Mesenchymal stem cell (in vitro differentiated cells and primary cell): ENCODE results near the gene PCK2.
"Not testable (repeated sequence)": the region's sequence is repeated elsewhere in the genome, so short reads cannot be mapped to it uniquely, and the experiment has no call there.

ENCODE experiments used
- DNase-seq: peaks from one replicate; pipeline ENCODE4 v3.0.0-alpha.2; 2013
- H2AFZ ChIP-seq: one replicate; pipeline ENCODE4 v1.6.1; 2013; ENCODE audit warnings: low read depth, mild to moderate bottlenecking, control low read depth, inconsistent platforms, low read length, moderate library complexity
- H2AK5ac ChIP-seq: 2 replicates; pipeline ENCODE4 v1.6.1; 2013; ENCODE audit warnings: low read length, moderate library complexity, mild to moderate bottlenecking, inconsistent platforms; ENCODE audit not compliant: severe bottlenecking
- H2BK120ac ChIP-seq: one replicate; pipeline ENCODE4 v1.6.1; 2013; ENCODE audit warnings: low read depth, mild to moderate bottlenecking, inconsistent platforms, low read length, moderate library complexity
- H2BK12ac ChIP-seq, 2 experiments: one replicate each; pipeline ENCODE4 v1.6.1; 2013; ENCODE audit warnings: inconsistent platforms in 2 of 2, low read length in 2 of 2, mild to moderate bottlenecking in 2 of 2, moderate library complexity in 2 of 2, control low read depth in 1 of 2
- H2BK15ac ChIP-seq: one replicate; pipeline ENCODE4 v1.6.1; 2013; ENCODE audit warnings: mild to moderate bottlenecking, low read depth, inconsistent platforms; ENCODE audit not compliant: poor library complexity, severe bottlenecking
- H2BK5ac ChIP-seq: 2 replicates; pipeline ENCODE4 v1.6.1; 2013; ENCODE audit warnings: low read depth, mild to moderate bottlenecking, low read length, control low read depth, inconsistent platforms; ENCODE audit not compliant: poor library complexity, severe bottlenecking
- H3K14ac ChIP-seq, 2 experiments: one replicate each; pipeline ENCODE4 v1.6.1; 2013; ENCODE audit warnings: inconsistent platforms in 2 of 2, low read length in 2 of 2, control low read depth in 1 of 2, mild to moderate bottlenecking in 1 of 2, moderate library complexity in 1 of 2
- H3K18ac ChIP-seq, 2 experiments: one replicate each; pipeline ENCODE4 v1.6.1; 2013; ENCODE audit warnings: inconsistent platforms in 2 of 2, low read length in 2 of 2, control low read depth in 1 of 2, low read depth in 1 of 2, mild to moderate bottlenecking in 1 of 2
- H3K23ac ChIP-seq, 2 experiments: one replicate each; pipeline ENCODE4 v1.6.1; 2013; ENCODE audit warnings: inconsistent platforms in 2 of 2, low read length in 2 of 2, mild to moderate bottlenecking in 2 of 2, moderate library complexity in 2 of 2, control low read depth in 1 of 2
- H3K27ac ChIP-seq: 2 replicates; pipeline ENCODE4 v1.5.1; 2013; ENCODE audit warnings: mild to moderate bottlenecking, moderate library complexity, low read length, control low read depth, inconsistent platforms; ENCODE audit not compliant: poor library complexity, severe bottlenecking
- H3K27me3 ChIP-seq, 2 experiments: 2 replicates each; pipeline versions ENCODE4 v1.6.1 to v1.7.0; 2013; ENCODE audit warnings: low read length in 2 of 2, mild to moderate bottlenecking in 2 of 2, moderate library complexity in 2 of 2, control low read depth in 1 of 2, inconsistent platforms in 1 of 2; ENCODE audit not compliant: control insufficient read depth in 1 of 2, insufficient read depth in 1 of 2
- H3K36me3 ChIP-seq, 2 experiments: 2 replicates each; pipeline versions ENCODE4 v1.6.1 to v1.7.0; 2013; ENCODE audit warnings: low read length in 2 of 2, control low read depth in 1 of 2, inconsistent platforms in 1 of 2, low read depth in 1 of 2, mild to moderate bottlenecking in 1 of 2; ENCODE audit not compliant: insufficient read depth in 2 of 2, control insufficient read depth in 1 of 2
- H3K4ac ChIP-seq, 2 experiments: one replicate each; pipeline ENCODE4 v1.6.1; 2013; ENCODE audit warnings: inconsistent platforms in 2 of 2, low read length in 2 of 2, mild to moderate bottlenecking in 2 of 2, moderate library complexity in 2 of 2, control low read depth in 1 of 2, low read depth in 1 of 2
- H3K4me1 ChIP-seq: 2 replicates; pipeline ENCODE4 v1.6.1; 2013; ENCODE audit warnings: low read depth, low read length, control low read depth; ENCODE audit not compliant: control insufficient read depth, insufficient read depth
- H3K4me2 ChIP-seq: 2 replicates; pipeline ENCODE4 v1.6.1; 2013; ENCODE audit warnings: low read length, mild to moderate bottlenecking, inconsistent platforms; ENCODE audit not compliant: poor library complexity, severe bottlenecking
- H3K4me3 ChIP-seq, 2 experiments: 2 replicates each; pipeline versions ENCODE4 v1.5.1 to v1.7.0; 2013; ENCODE audit warnings: low read length in 2 of 2, mild to moderate bottlenecking in 2 of 2, control low read depth in 1 of 2, low read depth in 1 of 2; ENCODE audit not compliant: insufficient read depth in 1 of 2
- H3K79me1 ChIP-seq: replicated peaks from 2 replicates; pipeline ENCODE4 v1.6.1; 2013; ENCODE audit warnings: mild to moderate bottlenecking, control low read depth, low read length, inconsistent platforms; ENCODE audit not compliant: poor library complexity, severe bottlenecking
- H3K9ac ChIP-seq: 2 replicates; pipeline ENCODE4 v1.7.0; 2013; ENCODE audit warnings: mild to moderate bottlenecking, low read length, moderate library complexity
- H3K9me3 ChIP-seq: 2 replicates; pipeline ENCODE4 v1.7.0; 2013; ENCODE audit warnings: mild to moderate bottlenecking, low read length; ENCODE audit not compliant: control insufficient read depth
- H4K8ac ChIP-seq: one replicate; pipeline ENCODE4 v1.6.1; 2013; ENCODE audit warnings: inconsistent platforms, mild to moderate bottlenecking, low read length, moderate library complexity
- H4K91ac ChIP-seq: one replicate; pipeline ENCODE4 v1.6.1; 2013; ENCODE audit warnings: mild to moderate bottlenecking, low read length, inconsistent platforms
- WGBS: methylation state at CpG from one replicate; pipeline ENCODE4 v1.1.7; 2013; ENCODE audit warnings: mixed read lengths; 5-methylcytosine and 5-hydroxymethylcytosine counted together

PCK2 gene

GRCh38 chr14:24102357-24103048 lies 8.4 kb downstream of the PCK2 start:
- Histone ChIP-seq H4K91ac (no peak overlapping the region), H2BK120ac (no peak overlapping the region), H3K18ac (no peak overlapping the region), H3K9ac (no peak overlapping the region), H3K4me1 (no peaks in the 10 kb centered on the region), H2AFZ (no peak overlapping the region), H2BK12ac (no peak overlapping the region), H3K79me1 (peaks cover 2% of the 10 kb centered on the region), H3K27ac (no peak overlapping the region), H3K4me3 (no peak overlapping the region), H3K14ac (no peak overlapping the region), H3K23ac (no peak overlapping the region), H3K4ac (no peak overlapping the region), H4K8ac (no peak overlapping the region), H2AK5ac (no peak overlapping the region), H3K36me3 (peaks cover 20 to 33% of the 10 kb centered on the region in 2 experiments), H2BK15ac (no peak overlapping the region), H2BK5ac (no peak overlapping the region), H3K4me2 (no peak overlapping the region), H3K9me3 (no peaks in the 10 kb centered on the region), H3K27me3 (no peaks in the 10 kb centered on the region)
- DNase-seq: no peak
- WGBS: 90% methylated on average over 7 of the region's 7 CpGs

GRCh38 chr14:24103451-24103850 lies 9.3 kb downstream of the PCK2 start:
- Histone ChIP-seq H3K4ac (no peak overlapping the region), H3K4me1 (no peaks in the 10 kb centered on the region), H3K23ac (no peak overlapping the region), H3K4me3 (no peak overlapping the region), H2BK12ac (no peak overlapping the region), H3K14ac (no peak overlapping the region), H3K36me3 (peaks cover 20 to 26% of the 10 kb centered on the region in 2 experiments), H3K9ac (no peak overlapping the region), H3K27ac (no peak overlapping the region), H2BK5ac (no peak overlapping the region), H2AFZ (no peak overlapping the region), H2AK5ac (no peak overlapping the region), H3K4me2 (no peak overlapping the region), H3K27me3 (no peaks in the 10 kb centered on the region), H3K79me1 (no peaks in the 10 kb centered on the region), H2BK120ac (no peak overlapping the region), H3K9me3 (no peaks in the 10 kb centered on the region), H3K18ac (no peak overlapping the region), H2BK15ac (no peak overlapping the region), H4K8ac (no peak overlapping the region), H4K91ac (no peak overlapping the region)
- no peak for DNase-seq
- 98% methylated on average over 13 of the region's 13 CpGs for WGBS

GRCh38 chr14:24105609-24106239 lies 11.6 kb downstream of the PCK2 start:
- H3K4me3 ChIP-seq, H4K91ac ChIP-seq, H2BK15ac ChIP-seq, H3K9me3 ChIP-seq, H3K27ac ChIP-seq, H3K23ac ChIP-seq, H3K79me1 ChIP-seq, H3K4ac ChIP-seq, H3K18ac ChIP-seq, H2BK120ac ChIP-seq, H2BK12ac ChIP-seq, H2AK5ac ChIP-seq, DNase-seq, H3K4me1 ChIP-seq, H3K14ac ChIP-seq, H3K4me2 ChIP-seq, H4K8ac ChIP-seq, H3K9ac ChIP-seq, H2AFZ ChIP-seq, H2BK5ac ChIP-seq, H3K27me3 ChIP-seq: not testable (repeated sequence)
- H3K36me3 ChIP-seq: peaks cover 10 to 12% of the 10 kb centered on the region in 2 experiments
- WGBS: 87% methylated on average over 8 of the region's 8 CpGs

- no peak overlapping the region for H4K8ac ChIP-seq
- H3K4me1 ChIP-seq: no peaks in the 10 kb centered on the region
- peaks cover 10 to 12% of the 10 kb centered on the region in 2 experiments for H3K36me3 ChIP-seq
- 90% methylated on average over 2 of the region's 4 CpGs for WGBS
- H3K23ac ChIP-seq: no peak overlapping the region
- H2AFZ ChIP-seq: no peak overlapping the region
- no peak overlapping the region for H3K4me2 ChIP-seq
- H3K9ac ChIP-seq: no peak overlapping the region
- H3K14ac ChIP-seq: no peak overlapping the region
- no peak overlapping the region for H2BK5ac ChIP-seq
- H2BK12ac ChIP-seq: no peak overlapping the region
- H3K27ac ChIP-seq: no peak overlapping the region
- no peak for DNase-seq
- H3K9me3 ChIP-seq: no peaks in the 10 kb centered on the region
- H3K4ac ChIP-seq: no peak overlapping the region
- H2BK120ac ChIP-seq: no peak overlapping the region
- no peak overlapping the region for H2AK5ac ChIP-seq
- no peak overlapping the region for H3K4me3 ChIP-seq
- peaks cover 1% of the 10 kb centered on the region for H3K79me1 ChIP-seq
- H3K27me3 ChIP-seq: no peaks in the 10 kb centered on the region
- H3K18ac ChIP-seq: no peak overlapping the region
- H2BK15ac ChIP-seq: no peak overlapping the region
- no peak overlapping the region for H4K91ac ChIP-seq
Measured at GRCh38 chr14:24106672-24107271, 12.7 kb downstream of the PCK2 start.
